Measurements from ENCODE around the gene ANKS1B.
"Not testable (repeated sequence)": the region's sequence is repeated elsewhere in the genome, so short reads cannot be mapped to it uniquely, and the experiment has no call there.

The ANKS1B gene
- 0.11 to 0.58 (median 0.22) reads per million in 3 experiments for total RNA-seq

- no peak for DNase-seq
These were observed at the start of gene ANKS1B for GRCh38 chr12:99984271-99985128. ANKS1B (minus strand) TSS chr12:99984936; CDS start chr12:99984237, 699 bp downstream.

GRCh38 chr12:100031836-100032235, 47.1 kb upstream of the ANKS1B start:
- no peak for DNase-seq

GRCh38 chr12:100027671-100028070, 42.9 kb upstream of the ANKS1B start:
- no peak for DNase-seq

- DNase-seq: no peak
These were observed 41.5 kb upstream of the ANKS1B start for GRCh38 chr12:100026241-100026640.

- DNase-seq: no peak
These were observed 40.3 kb upstream of the ANKS1B start for GRCh38 chr12:100024974-100025555.

- no peak for DNase-seq
These were observed 35.6 kb upstream of the ANKS1B start for GRCh38 chr12:100020370-100020769.

GRCh38 chr12:100017056-100017455, 32.3 kb upstream of the ANKS1B start:
- DNase-seq: no peak

GRCh38 chr12:100016304-100016703, 31.6 kb upstream of the ANKS1B start:
- DNase-seq: not testable (repeated sequence)

- not testable (repeated sequence) for DNase-seq
These were observed 21.1 kb upstream of the ANKS1B start for GRCh38 chr12:100005846-100006245.

GRCh38 chr12:99997806-99998205, 13.1 kb upstream of the ANKS1B start:
- no peak for DNase-seq

GRCh38 chr12:99996095-99996494, 11.4 kb upstream of the ANKS1B start:
- DNase-seq: no peak

GRCh38 chr12:99985631-99986030, 895 bp upstream of the ANKS1B start:
- DNase-seq: no peak

GRCh38 chr12:99985129-99985570, 414 bp upstream of the ANKS1B start:
- DNase-seq: no peak

GRCh38 chr12:99983456-99984258, 1.1 kb downstream of the ANKS1B start:
- DNase-seq: no peak

GRCh38 chr12:99981639-99982190, 3.0 kb downstream of the ANKS1B start:
- DNase-seq: no peak

GRCh38 chr12:99979471-99979870, 5.3 kb downstream of the ANKS1B start:
- no peak for DNase-seq

- DNase-seq: no peak
These were observed 6.6 kb downstream of the ANKS1B start for GRCh38 chr12:99978152-99978551.

- DNase-seq: no peak
These were observed 7.2 kb downstream of the ANKS1B start for GRCh38 chr12:99977550-99977949.

GRCh38 chr12:99976762-99977161, 8.0 kb downstream of the ANKS1B start:
- DNase-seq: no peak

GRCh38 chr12:99975321-99975720, 9.4 kb downstream of the ANKS1B start:
- no peak for DNase-seq

GRCh38 chr12:99974146-99974545, 10.6 kb downstream of the ANKS1B start:
- no peak for DNase-seq

GRCh38 chr12:99966429-99966828, 18.3 kb downstream of the ANKS1B start:
- DNase-seq: no peak

GRCh38 chr12:99960311-99960710, 24.4 kb downstream of the ANKS1B start:
- no peak for DNase-seq
